RWPE1 (cell line): Measurements from ENCODE around the gene SMC1A.

Experiments used
- CTCF ChIA-PET: fragments of 350-600 bp; sonication (Branson Sonifier 250); formaldehyde crosslinking; extraction: SDS; loops from one replicate; lab custom pipeline; 2021; lab: Yijun Ruan, JAX
- POLR2A ChIA-PET: fragments of 400-600 bp; formaldehyde crosslinking; extraction: SDS; loops from one replicate; lab custom pipeline; 2020; ENCODE audit warnings: antibody characterized with exemption; ENCODE audit not compliant: low non-redundant PET; lab: Yijun Ruan, JAX
- DNase-seq: peaks from one replicate; pipeline ENCODE4 v3.0.0; 2012; ENCODE audit warnings: low spot score
- H3K27ac ChIP-seq: fragments of 450-650 bp; 2 replicates; pipeline ENCODE4 v1.5.1; 2017
- TF ChIP-seq, protein P1 (sequence below): fragments of 450-650 bp; conservative IDR thresholded peaks from 2 replicates; pipeline ENCODE4 v1.5.1; 2017; ENCODE audit warnings: low read depth, mild to moderate bottlenecking

SMC1A gene

GRCh38 chrX:53398216-53398615 is 24.2 kb downstream of the SMC1A start:
- TF ChIP-seq, protein P1, sequence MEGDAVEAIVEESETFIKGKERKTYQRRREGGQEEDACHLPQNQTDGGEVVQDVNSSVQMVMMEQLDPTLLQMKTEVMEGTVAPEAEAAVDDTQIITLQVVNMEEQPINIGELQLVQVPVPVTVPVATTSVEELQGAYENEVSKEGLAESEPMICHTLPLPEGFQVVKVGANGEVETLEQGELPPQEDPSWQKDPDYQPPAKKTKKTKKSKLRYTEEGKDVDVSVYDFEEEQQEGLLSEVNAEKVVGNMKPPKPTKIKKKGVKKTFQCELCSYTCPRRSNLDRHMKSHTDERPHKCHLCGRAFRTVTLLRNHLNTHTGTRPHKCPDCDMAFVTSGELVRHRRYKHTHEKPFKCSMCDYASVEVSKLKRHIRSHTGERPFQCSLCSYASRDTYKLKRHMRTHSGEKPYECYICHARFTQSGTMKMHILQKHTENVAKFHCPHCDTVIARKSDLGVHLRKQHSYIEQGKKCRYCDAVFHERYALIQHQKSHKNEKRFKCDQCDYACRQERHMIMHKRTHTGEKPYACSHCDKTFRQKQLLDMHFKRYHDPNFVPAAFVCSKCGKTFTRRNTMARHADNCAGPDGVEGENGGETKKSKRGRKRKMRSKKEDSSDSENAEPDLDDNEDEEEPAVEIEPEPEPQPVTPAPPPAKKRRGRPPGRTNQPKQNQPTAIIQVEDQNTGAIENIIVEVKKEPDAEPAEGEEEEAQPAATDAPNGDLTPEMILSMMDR, result no peak
- POLR2A ChIA-PET, result no interaction called here
- CTCF ChIA-PET, result no interaction called here

DNA sequence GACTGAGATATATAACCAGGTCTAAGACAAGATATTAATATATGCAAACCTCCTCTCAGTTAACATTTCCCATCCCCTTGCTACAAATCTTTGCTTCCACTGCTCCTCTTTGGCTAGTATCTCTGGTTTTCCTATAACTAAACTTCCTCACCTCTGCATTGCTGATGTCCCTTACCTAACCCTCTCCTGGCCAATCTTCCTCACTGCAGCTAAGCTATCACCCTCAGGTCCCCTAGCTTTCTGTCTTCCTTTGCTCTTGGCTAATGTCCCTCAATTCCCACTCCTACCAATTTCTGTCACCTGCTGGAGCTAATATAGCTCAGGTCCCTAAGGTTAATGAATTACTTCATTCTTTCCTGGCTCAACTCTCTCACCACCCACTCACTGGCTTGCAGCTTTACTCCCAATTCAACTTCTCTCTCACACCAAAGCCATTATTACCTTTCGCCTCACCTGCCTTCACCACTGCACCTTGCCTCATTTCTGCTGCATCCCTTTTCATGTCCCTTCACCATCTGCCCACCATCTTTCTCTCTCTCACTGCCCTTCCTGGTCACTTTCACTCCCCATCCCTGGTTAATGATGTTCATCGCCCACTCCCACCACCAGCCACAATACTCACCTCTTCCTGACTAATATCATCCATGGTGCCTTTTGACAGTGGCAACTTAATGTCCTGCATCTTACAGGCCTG is 26.7 kb downstream of the SMC1A start:
- H3K27ac ChIP-seq, result no peak overlapping the region
- POLR2A ChIA-PET, result no interaction called here
- CTCF ChIA-PET, result no interaction called here
- TF ChIP-seq, protein P1, result no peak
- DNase-seq, result no peak

More at GRCh38 chrX:53398216-53398615, 24.2 kb downstream of the SMC1A start:
- no peak overlapping the region for H3K27ac ChIP-seq
- DNase-seq, result no peak

DNA sequence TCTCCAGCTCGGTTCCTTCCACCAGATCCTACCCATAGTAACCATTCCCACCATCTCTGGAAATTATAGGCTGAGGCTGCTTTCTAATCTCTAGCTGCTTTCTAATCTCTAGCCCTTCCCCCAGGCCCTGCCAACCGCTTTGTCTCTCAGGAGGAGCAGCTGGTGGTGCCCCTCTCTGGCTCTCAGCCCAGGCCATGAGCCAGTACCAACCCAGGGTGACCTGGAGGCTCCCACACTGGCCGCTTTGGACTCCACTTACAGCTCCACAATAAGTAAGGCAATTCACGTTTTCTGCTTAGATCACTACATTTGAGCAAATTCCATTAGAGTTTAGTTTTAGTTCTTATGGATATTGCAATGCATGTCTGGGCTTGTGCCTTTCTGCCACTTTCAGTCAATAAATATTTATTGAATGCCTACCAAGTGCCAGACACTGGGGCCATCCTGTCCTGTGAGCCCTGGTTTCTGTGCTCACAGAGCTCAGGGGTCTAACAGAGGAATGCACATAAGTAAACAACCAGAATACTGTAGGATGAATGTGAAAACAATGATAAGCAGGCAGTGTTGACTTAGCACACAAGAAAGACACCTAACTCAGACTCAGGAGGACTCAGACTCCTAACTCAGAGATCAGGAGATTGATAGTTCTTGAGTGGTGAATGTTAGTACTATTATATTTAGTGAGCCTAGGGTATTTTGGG is 38.9 kb downstream of the SMC1A start:
- no peak for DNase-seq

GRCh38 chrX:53379747-53380146 is 42.7 kb downstream of the SMC1A start:
- CTCF ChIA-PET, result no interaction called here
- TF ChIP-seq, protein P1, result no peak
- no peak for DNase-seq
- POLR2A ChIA-PET, result no interaction called here
- no peak overlapping the region for H3K27ac ChIP-seq

More for the DNA sequence above, 38.9 kb downstream of the SMC1A start:
- TF ChIP-seq, protein P1, result no peak
- ChIA-PET CTCF (interaction anchor here (0.7 kb wide), 1 partner anchor 48 kb away, joined by 3 read pairs; no protein-coding TSS in a partner anchor), POLR2A (no interaction called here)
- H3K27ac ChIP-seq, result no peak overlapping the region; the same call in 1 of the 2 replicates

DNA sequence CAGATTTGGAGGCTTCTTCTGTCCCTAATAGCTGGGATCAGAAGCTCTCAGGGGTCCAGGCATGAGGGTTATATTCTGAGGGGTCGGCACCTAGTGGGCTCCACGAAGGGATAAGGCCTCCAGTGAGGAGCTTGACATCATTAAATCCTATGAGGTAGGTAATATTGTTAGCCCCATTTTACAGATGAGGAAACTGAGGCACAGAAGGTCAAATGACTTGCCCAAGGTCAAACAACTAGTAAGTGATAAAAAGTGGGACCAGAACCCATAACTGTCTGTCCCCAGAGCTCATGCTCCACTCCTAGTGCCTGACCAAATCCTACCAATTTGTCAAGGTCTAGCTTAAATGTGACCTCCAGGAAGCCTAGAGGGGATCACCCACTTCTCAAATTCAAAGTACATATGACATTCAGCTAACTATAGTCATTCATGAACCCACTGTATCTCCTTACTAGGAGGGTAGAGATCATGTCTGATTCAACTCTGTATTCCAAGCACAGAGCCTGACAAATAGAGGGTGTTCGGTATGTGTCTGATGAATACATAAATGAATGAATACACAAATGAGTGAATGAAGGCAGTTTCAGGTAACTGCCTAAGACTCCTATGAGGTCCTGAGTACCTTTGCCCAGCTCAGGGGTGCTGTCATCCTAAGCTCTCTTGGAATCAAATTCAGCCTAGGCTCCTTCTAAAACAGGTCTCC is 43.3 kb downstream of the SMC1A start:
- POLR2A ChIA-PET, result no interaction called here
- CTCF ChIA-PET, result interaction anchor here (0.6 to 1.1 kb wide), 3 partner anchors 9 to 125 kb away, joined by 3 to 4 read pairs (median 3); no protein-coding TSS in a partner anchor
- DNase-seq, result no peak
- TF ChIP-seq, protein P1, result no peak
- H3K27ac ChIP-seq, result no peak overlapping the region

GRCh38 chrX:53377464-53377863 is 45.0 kb downstream of the SMC1A start:
- no peak for DNase-seq
- POLR2A ChIA-PET, result no interaction called here
- TF ChIP-seq, protein P1, result no peak
- H3K27ac ChIP-seq, result no peak overlapping the region
- CTCF ChIA-PET, result no interaction called here
